Activated T-helper 2 cell treated with anti-CD3 and anti-CD28 coated beads, Interferon-gamma antibody, Interleukin-2, Interleukin-4, amounts not matched to agents 10 μg/mL and 5 μg/mL and 100 μg/mL, durations not matched to agents 14 hours and 24 hours and 36 hours (primary cell): ENCODE data around the gene LSM12. TPM values are rescaled to one million over a fixed set of nuclear protein-coding genes. Genes with fewer than 3 reads are reported as not detected.
A peak's percentile ranks its signal among the peaks of the same experiment; 100 is the strongest.

Experiments used
- DNase-seq: peaks from one replicate; pipeline ENCODE4 v3.0.0; 2021; ENCODE audit warnings: low spot score
- H3K27ac Mint-ChIP-seq: one replicate; pipeline ENCODE4 v1.8.0; 2021; ENCODE audit warnings: mixed read lengths
- H3K27me3 Mint-ChIP-seq: one replicate; pipeline ENCODE4 v1.8.0; 2021; ENCODE audit warnings: low read depth, mixed read lengths
- H3K36me3 Mint-ChIP-seq: one replicate; pipeline ENCODE4 v1.8.0; 2021; ENCODE audit warnings: low read depth, mixed read lengths
- H3K4me1 Mint-ChIP-seq: one replicate; pipeline ENCODE4 v1.8.0; 2021; ENCODE audit warnings: low read depth, mixed read lengths
- H3K4me3 Mint-ChIP-seq: one replicate; pipeline ENCODE4 v1.8.0; 2021; ENCODE audit warnings: low read depth, mild to moderate bottlenecking, moderate library complexity, mixed read lengths
- H3K9me3 Mint-ChIP-seq: one replicate; pipeline ENCODE4 v1.8.0; 2021; ENCODE audit warnings: mixed read lengths
- intact Hi-C: fragments of 100-400 bp; cut with micrococcal nuclease; formaldehyde crosslinking; loops from one replicate; pipeline ENCODE4 v1.15.1; 2023
- total RNA-seq: library from RNA; stranded (reverse); gene quantifications from 2 replicates; pipeline ENCODE4 v1.2.3, GENCODE V29; 2022

Gene LSM12
- total RNA-seq, 1 donor from 2014 or later, result 88.4 TPM

GRCh38 chr17:44091200-44091997 is 24.9 kb upstream of the LSM12 start:
- intact Hi-C loops, result no loop called here
- Mint-ChIP-seq H3K27ac (no peak overlapping the region), H3K4me3 (no peak overlapping the region)

GRCh38 chr17:44088254-44088653 is 21.8 kb upstream of the LSM12 start:
- intact Hi-C loops, result no loop called here

More at GRCh38 chr17:44091200-44091997, 24.9 kb upstream of the LSM12 start:
- no peaks in the 10 kb centered on the region for H3K9me3 Mint-ChIP-seq
- peaks cover 14% of the 10 kb centered on the region for H3K4me1 Mint-ChIP-seq
- peaks cover 8% of the 10 kb centered on the region for H3K36me3 Mint-ChIP-seq
- DNase-seq, result no peak
- no peaks in the 10 kb centered on the region for H3K27me3 Mint-ChIP-seq

DNA sequence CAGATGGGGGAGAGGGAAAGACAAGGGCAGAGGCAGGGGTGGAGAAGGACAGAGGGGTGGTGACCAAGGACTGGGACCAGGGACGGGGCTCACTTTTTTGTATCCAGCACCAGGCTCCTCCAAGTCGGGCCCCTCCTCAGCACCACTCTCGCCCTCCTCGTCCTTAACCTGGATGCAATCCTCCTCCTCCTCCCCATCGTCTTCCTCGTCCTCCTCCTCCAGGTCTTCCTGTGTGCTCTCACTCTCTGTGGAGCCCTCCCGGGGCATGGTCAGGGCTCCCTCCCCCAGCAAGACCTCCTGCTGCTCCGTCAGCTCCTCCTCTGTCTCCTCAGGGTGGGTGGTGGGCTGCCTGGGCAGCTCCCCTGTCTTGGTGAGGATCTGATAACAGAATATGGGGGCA is 20.8 kb upstream of the LSM12 start:
- Mint-ChIP-seq H3K9me3 (no peaks in the 10 kb centered on the region), H3K27me3 (no peaks in the 10 kb centered on the region), H3K36me3 (peaks cover 15% of the 10 kb centered on the region), H3K4me3 (no peak overlapping the region), H3K4me1 (peaks cover 13% of the 10 kb centered on the region), H3K27ac (peak overlapping the region; percentile 69)
- DNase-seq, result no peak
- intact Hi-C loops, result loop anchor here (2.0 kb wide), 2 partner anchors 17 to 35 kb away; partner anchors contain the start of genes G6PC3 and HDAC5

More at GRCh38 chr17:44088254-44088653, 21.8 kb upstream of the LSM12 start:
- Mint-ChIP-seq H3K4me1 (peaks cover 13% of the 10 kb centered on the region), H3K4me3 (no peak overlapping the region), H3K27ac (no peak overlapping the region), H3K27me3 (no peaks in the 10 kb centered on the region), H3K36me3 (peaks cover 11% of the 10 kb centered on the region), H3K9me3 (no peaks in the 10 kb centered on the region)
- DNase-seq, result no peak

DNA sequence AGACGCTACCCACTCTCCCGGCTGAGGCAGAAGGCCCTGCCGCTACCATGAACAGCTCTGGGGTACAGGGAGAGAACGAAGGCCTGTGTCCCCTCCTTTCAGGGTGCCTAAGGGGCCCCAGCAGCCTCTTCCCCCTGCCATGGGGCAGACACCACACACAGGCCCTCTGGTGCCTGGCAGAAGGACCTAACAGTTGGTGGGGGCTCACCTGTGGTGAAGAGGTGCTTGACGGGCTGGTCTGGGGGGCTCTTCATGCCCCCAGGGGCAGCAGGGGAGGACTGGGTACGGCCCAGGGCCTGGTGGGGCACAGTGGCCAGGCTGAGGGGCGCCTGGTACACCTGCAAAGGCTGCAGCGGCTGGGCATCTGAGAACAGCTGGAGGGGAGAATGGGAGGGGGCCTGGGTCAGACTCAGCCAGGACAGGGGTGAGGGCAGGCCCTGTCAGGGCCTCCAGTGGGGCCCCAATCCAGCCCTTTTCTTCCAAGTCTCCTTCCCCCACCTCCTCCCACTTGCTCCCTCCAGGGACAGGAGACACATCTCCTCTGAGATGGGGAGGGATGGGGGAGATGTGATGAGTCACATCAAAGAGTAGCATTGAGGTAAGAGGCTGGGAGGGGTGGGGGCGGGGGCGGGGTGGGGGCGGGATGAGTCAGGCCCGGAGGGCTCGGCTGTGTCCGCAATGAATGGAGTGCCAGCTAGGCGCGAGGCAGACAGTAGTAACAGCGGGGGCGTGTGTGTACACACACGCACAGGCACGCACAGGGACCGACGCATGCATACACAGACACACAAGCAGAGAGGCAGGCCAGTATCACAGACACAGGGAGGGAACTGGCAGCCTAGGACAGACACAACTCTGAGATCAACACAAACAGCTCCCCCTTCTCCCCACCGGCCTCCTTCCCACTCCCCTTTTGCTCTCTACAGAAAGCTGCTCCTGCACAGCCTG is 20.2 kb upstream of the LSM12 start:
- Mint-ChIP-seq H3K9me3 (no peaks in the 10 kb centered on the region), H3K4me1 (peaks cover 13% of the 10 kb centered on the region), H3K27ac (peak overlapping the region; percentile 69), H3K4me3 (peak overlapping the region; percentile 35), H3K36me3 (peaks cover 13% of the 10 kb centered on the region), H3K27me3 (no peaks in the 10 kb centered on the region)
- DNase-seq, result peak; percentile 23
- intact Hi-C loops, result loop anchor here (2.0 kb wide), 2 partner anchors 16 to 36 kb away; partner anchors contain the start of genes G6PC3 and HDAC5

DNA sequence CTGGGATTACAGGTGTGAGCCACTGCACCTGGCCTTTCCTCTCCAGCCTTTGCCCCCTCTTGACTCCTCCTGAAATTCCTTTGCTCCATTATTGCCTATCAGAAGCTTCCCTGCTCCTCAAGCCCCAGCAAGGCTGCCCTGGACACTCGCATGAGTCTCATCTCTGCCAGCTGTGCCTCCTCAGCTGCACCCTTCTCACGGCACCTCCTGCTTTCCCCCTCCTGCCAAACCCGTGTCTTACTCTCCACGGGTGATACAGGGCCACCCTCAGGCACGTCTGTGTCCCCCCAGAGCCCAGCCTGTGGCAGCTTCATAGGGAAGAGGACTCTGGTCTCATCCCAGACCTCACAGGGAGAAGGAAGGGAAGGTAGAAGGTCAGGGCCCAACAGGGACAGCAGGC is 19.4 kb upstream of the LSM12 start:
- intact Hi-C loops, result loop anchor here (2.0 kb wide), 2 partner anchors 15 to 37 kb away; partner anchors contain the start of genes G6PC3 and HDAC5

GRCh38 chr17:44084921-44085320 is 18.4 kb upstream of the LSM12 start:
- no peak for DNase-seq
- Mint-ChIP-seq H3K9me3 (no peaks in the 10 kb centered on the region), H3K36me3 (peaks cover 13% of the 10 kb centered on the region), H3K4me3 (no peak overlapping the region), H3K27ac (no peak overlapping the region), H3K4me1 (peaks cover 14% of the 10 kb centered on the region), H3K27me3 (no peaks in the 10 kb centered on the region)
- intact Hi-C loops, result no loop called here

More for the DNA sequence above, 19.4 kb upstream of the LSM12 start:
- Mint-ChIP-seq H3K4me1 (peaks cover 14% of the 10 kb centered on the region), H3K9me3 (no peaks in the 10 kb centered on the region), H3K4me3 (no peak overlapping the region), H3K27me3 (no peaks in the 10 kb centered on the region), H3K36me3 (peaks cover 13% of the 10 kb centered on the region), H3K27ac (peak overlapping the region; percentile 43)
- DNase-seq, result no peak

- Mint-ChIP-seq H3K9me3 (no peaks in the 10 kb centered on the region), H3K4me1 (peaks cover 14% of the 10 kb centered on the region), H3K4me3 (no peak overlapping the region), H3K27ac (no peak overlapping the region), H3K27me3 (no peaks in the 10 kb centered on the region), H3K36me3 (peaks cover 13% of the 10 kb centered on the region)
- no peak for DNase-seq
- intact Hi-C loops, result no loop called here
Measured at GRCh38 chr17:44084131-44084538, 17.7 kb upstream of the LSM12 start.

DNA sequence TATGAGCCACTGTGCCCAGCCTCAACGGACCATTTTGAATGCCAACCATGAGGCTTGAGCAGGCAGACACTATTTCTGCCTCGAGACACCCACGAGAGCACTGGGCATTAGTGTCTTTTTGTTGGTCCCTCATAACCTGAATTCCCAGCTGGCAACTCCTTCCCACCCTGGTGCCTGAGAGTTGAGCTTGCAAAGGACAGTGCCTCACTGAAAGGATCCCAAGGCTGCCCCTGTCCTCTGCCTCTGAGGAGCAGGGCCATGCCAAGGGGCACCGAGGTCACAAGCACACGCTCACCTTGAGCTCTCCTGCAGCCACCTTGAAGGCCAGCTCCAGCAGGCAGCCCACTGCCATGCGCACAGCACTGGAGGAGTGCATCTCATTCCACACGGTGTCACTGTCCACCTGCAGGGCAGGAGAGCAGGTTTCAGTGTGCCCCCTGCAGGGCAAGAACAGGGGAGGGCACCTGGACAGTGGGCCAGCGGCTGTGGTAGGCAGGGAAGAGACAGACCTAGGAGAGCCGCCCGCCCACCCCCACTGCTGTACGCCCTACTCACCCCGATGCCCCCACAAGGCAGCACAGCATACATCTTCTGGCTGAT is 16.9 kb upstream of the LSM12 start:
- Mint-ChIP-seq H3K36me3 (peaks cover 10% of the 10 kb centered on the region), H3K9me3 (no peaks in the 10 kb centered on the region), H3K4me3 (no peak overlapping the region), H3K27ac (no peak overlapping the region), H3K27me3 (no peaks in the 10 kb centered on the region), H3K4me1 (peaks cover 11% of the 10 kb centered on the region)
- DNase-seq, result no peak
- intact Hi-C loops, result no loop called here

- Mint-ChIP-seq H3K27ac (no peak overlapping the region), H3K4me3 (no peak overlapping the region), H3K9me3 (no peaks in the 10 kb centered on the region), H3K4me1 (peaks cover 9% of the 10 kb centered on the region), H3K27me3 (no peaks in the 10 kb centered on the region), H3K36me3 (peaks cover 10% of the 10 kb centered on the region)
- intact Hi-C loops, result no loop called here
- no peak for DNase-seq
Measured at GRCh38 chr17:44082256-44082927, 15.9 kb upstream of the LSM12 start.

DNA sequence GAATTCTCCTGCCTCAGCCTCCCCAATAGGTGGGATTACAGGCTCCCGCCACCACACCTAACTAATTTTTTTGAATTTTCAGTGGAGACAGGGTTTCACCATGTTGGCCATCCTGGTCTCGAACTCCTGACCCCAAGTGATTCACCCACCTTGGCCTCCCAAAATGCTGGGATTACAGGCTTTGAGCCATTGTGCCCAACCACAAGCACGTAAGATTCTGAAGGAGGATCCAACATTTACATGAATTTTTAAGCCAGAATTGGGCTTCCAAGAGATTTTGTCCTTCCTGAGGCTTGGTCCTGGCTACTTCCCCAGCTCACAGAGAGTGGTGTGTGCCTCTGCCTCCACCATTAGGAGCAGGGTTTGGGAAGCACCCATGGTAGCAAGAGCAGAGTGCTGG is 15.2 kb upstream of the LSM12 start:
- Mint-ChIP-seq H3K9me3 (no peaks in the 10 kb centered on the region), H3K27ac (no peak overlapping the region), H3K36me3 (peaks cover 11% of the 10 kb centered on the region), H3K27me3 (no peaks in the 10 kb centered on the region), H3K4me1 (peaks cover 5% of the 10 kb centered on the region), H3K4me3 (no peak overlapping the region)
- no peak for DNase-seq
- intact Hi-C loops, result no loop called here

DNA sequence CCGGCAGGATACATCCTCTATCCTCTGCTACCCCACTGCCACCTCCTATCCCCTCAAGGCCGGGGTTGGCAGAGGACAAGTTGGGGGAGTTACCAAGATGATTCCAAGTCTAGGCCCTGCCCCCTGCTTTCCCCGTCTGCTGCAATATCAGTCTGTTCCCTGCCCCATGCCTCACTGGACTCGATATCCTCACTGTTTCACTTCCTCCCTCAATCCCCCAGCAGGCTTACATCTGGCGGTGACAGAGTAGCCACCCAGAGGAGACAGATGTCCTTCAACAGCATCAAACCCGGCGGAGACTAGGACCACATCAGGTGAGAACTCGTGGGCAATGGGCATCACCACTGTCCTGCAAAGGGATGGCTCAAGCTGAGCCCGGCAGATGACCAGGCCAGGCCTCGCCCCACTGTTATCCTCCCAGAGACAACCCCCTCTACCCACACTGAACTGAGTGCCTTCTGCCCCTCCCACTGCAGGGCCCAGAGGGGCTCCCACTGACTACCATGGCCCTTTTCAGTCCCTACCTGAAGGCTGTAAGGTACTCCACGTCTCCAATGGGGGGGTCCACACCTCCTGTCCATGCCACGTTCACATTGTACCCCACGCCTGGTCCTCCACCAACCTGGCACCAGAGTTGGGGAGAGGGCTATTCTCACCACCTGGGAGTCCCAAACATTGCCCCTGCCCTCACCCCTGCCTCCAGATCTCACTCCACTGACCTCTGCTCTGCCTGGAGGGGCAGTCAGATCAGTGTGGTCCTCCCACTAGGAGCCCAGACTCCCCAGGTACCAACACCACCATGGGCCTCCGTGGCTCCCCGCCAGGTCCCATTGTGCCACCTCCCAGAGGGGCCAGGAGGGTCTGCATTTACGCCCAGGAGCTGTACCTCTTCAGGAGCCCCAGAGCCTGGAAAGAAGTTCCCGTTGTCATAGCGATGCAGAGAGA is 13.7 kb upstream of the LSM12 start:
- peaks cover 13% of the 10 kb centered on the region for H3K36me3 Mint-ChIP-seq
- H3K27me3 Mint-ChIP-seq, result no peaks in the 10 kb centered on the region
- no peak overlapping the region for H3K4me3 Mint-ChIP-seq
- no peak overlapping the region for H3K27ac Mint-ChIP-seq
- no peaks in the 10 kb centered on the region for H3K9me3 Mint-ChIP-seq
- intact Hi-C loops, result no loop called here
- no peak for DNase-seq
- H3K4me1 Mint-ChIP-seq, result peaks cover 1% of the 10 kb centered on the region
